NOMO-1 (cell line): ENCODE results near the gene CTSF.
"Not testable (repeated sequence)": the region's sequence is repeated elsewhere in the genome, so short reads cannot be mapped to it uniquely, and the experiment has no call there.

Source experiments
- DNase-seq, 2 experiments: peaks; one replicate each; lab custom pipeline; 2025; ENCODE audit not compliant: unreplicated experiment in 2 of 2; lab: John Stamatoyannopoulos, UW

CTSF gene

DNA sequence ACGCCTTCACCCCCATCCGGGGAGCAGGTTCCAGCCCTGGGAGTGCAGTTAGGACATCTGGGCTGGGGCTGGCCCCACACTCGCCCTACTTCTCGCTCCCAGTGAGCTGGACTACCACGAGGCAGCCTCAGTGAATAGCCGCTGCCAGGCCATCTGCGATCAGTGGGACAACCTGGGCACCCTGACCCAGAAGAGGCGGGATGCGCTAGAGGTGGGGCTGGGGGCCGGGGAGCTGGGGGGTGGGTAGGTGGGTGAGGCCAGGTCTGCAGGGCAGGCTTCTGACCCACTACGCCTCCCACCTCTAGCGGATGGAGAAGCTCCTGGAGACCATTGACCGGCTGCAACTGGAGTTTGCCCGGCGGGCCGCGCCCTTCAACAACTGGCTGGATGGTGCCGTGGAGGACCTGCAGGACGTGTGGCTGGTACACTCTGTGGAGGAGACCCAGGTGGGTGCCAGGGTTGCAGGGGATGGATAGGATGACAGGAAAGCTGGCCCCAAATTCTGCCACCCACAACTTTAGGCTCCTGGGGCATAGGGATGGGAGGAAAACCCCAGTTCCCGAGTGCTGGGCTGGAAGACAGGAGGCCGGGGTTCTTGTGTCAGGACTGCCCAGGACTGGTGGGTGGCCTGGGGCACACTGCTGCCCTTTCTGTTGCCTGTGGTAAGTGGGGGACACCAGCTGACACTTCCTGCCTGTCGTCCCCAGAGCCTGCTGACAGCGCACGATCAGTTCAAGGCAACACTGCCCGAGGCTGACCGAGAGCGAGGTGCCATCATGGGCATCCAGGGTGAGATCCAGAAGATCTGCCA, 8.3 kb downstream of the CTSF start:
- DNase-seq: no peak

DNA sequence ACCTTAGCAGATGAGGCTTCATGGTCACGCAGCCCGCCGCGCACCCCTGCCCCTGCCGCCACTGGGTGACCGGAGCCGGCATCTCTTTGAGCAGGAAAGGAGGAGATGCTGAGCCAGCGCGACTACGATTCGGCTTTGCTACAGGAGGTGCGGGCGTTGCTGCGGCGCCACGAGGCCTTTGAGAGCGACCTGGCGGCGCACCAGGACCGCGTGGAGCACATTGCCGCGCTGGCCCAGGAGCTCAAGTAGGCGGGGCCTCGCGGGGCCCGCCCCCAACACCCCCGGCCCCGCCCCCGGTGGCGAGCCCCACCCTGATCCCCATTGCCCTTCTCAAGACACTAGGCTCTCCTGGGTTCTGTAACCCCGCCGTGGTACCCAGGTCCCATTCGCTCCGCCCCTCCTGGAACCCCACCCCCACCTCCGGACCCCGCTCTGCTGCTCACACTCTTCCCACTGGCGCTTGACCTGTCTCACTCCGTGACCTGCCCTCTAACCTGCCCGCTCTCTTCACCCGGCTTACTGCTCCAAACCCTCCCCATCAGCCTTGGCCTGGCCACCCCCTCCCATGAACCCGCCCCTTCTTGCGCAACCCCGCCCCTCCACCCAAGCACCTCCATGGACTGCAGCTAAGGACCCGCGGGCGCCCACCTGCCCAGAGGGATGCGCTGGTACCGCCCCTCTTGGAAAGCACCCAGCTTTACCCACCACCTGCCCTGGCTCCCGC, 9.1 kb downstream of the CTSF start:
- DNase-seq: no peak

DNA sequence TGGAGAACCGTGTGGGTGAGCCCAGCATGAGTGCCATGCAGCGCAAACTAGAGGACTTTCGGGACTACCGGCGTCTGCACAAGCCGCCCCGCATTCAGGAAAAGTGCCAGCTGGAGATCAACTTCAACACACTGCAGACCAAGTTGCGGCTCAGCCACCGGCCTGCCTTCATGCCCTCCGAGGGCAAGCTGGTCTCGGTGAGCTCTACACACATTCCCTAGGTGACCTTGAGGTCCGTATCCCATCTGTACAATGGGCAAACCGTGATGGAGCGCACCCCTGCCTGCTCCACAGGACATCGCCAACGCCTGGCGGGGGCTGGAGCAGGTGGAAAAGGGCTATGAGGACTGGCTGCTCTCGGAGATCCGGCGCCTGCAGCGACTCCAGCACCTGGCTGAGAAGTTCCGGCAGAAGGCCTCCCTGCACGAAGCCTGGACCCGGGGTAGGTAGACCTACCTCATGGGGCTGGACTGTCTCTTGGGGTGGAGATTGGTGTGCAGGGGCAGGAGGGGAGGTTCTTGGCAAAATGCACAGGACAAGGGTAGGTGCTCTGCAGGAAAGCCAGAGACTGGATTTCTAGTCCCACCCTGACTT, 10.6 kb downstream of the CTSF start:
- DNase-seq: no peak

DNA sequence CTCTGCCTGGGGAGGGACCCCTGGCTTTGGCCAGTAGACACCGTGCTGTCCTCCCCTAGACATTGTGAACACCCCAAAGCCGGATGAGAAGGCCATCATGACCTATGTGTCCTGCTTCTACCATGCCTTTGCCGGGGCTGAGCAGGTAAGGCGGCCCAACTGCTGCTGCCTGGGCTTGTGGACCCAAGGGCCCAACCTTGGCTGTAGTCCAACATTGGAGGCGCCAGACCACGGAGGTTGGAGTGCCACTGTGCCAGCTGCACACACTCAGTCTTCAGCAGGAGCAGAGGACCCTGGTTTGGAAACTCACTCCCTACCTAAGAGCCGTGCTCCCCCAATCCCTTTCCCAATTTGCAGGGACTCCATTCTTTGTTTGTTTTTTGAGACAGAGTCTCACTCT, 12.3 kb downstream of the CTSF start:
- no peak for DNase-seq

DNA sequence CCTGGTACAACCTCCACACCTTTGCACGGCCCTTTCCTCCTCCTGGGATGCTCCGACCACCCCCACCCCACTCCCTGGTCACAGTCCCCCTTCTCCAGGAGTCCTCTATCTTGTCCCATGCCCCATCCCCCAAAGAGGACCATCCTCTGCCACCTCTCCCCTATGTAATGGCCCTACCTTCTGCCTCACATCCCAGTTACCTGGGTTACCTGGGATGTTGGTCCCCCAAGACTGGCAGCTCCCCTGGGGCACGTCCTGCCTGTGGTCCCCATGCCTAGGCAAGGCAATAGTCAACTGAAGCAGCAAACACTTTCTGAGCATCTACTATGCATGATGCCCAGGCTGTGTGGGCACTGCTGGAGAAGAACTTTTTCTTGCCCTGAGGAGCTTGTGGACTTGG, 13.0 kb downstream of the CTSF start:
- DNase-seq: no peak

DNA sequence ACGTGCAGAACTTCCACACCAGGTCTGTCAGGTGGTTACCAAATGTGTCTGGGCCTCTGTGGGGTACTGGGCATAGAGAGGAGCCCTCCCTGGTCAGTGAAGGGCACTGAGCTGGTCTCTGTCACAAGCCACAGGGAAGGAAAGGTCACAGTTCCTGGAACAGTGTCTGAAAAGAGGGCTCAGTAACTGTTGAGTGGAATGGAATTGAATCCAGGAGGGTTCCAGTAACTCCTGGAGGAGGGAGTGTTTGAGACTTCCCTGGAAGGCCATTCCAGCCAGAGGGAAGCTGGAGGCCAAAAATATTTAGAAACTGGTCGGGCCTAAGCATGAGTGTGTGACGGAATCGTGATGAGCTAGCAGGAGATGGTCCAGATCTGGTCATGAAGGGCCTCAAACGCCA, 13.8 kb downstream of the CTSF start:
- DNase-seq: no peak

DNA sequence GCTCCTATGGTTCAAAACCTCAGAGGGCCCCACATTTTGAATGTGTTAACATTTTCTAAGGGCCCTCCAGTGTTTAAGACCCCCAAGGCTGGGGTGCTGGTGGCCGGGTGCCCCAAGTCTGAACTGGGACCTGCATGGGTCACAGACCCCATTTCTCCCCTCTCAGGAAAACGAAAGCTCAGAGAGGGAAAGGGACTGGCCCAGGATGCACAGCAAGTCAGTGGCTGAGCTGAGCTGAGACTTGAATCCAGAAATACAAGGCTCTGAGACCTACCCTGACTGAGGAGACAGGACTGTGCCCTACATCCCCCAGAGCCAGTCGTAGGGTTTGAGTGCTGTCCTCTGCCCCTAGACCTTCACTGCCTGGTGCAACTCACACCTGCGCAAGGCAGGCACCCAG, 17.5 kb downstream of the CTSF start:
- DNase-seq: no peak

DNA sequence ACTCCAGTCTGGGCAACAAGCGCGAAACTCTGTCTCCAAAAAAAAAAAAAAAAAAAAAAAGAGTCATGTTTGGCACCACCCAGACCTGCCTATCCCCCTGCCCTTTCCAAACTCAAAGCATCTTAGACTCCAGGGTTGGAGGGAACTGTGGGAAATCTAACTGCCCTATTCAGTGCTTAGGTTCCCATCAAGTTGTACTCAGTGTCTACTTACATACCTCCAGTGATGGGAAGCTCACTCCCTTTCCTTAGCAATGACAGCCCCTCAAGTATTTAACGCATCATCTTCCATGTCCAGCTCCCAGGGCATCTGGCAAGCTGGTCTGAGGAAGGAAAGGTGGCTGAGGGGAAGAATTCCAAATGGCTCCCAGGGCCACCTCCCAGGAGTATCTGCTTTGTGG, 18.7 kb downstream of the CTSF start:
- no peak for DNase-seq

DNA sequence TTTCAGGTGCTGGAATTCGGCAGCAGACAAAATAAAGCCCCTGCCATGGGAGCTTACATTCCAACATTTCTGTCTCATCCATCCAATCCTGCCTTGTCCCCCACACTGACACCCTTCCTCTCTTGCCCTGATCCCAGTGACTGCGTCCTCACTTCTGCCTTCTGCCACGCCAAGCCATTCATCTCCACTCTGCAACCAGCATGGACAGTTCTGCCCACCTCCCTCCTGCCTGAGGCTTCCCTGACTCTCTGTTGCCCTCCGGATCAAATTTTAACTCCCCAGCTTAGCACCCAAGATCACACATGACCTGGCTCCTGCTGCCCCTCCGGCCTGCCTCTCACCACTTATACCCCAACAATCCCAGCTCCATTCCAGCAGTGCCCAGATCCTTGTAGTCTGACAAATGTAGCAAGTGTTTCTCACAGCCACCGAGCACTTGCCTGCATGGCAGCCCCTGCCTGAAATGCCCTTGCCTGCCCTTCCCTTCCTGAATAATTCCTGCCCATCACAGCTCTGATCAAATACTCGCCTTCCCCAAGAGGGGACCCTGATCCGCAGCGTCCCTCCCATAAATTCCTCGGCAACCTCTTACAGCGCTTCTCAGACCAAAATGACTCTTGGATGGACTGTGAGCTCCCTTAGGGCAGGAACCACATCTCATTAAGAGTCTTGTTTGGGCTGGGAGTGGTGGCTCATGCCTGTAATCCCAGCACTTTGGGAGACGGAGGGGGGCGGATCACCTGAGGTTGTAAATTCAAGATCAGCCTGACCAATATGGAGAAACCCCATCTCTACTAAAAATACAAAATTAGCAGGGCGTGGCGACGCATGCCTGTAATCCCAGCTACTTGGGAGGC, 19.4 kb downstream of the CTSF start:
- DNase-seq: no peak

DNA sequence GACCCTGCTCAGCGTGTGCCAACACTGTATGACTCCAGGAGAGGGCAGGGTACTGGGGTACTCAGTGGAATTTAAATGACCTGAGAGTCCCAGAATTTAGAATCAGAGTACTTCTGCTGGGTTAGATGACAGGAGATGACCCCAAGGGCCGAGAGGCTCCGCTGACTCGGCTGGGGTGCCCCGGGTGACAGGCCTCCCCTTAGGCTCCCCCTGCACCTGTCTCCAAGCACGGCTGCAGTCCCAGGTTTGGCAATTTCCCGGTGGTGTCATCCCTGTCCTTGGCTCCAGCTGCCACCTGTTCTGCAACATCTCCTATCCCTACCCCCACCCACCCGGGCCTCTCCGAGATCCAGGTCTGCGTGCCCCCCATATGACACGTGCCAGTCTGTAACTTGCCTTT, 20.4 kb downstream of the CTSF start:
- DNase-seq: no peak

DNA sequence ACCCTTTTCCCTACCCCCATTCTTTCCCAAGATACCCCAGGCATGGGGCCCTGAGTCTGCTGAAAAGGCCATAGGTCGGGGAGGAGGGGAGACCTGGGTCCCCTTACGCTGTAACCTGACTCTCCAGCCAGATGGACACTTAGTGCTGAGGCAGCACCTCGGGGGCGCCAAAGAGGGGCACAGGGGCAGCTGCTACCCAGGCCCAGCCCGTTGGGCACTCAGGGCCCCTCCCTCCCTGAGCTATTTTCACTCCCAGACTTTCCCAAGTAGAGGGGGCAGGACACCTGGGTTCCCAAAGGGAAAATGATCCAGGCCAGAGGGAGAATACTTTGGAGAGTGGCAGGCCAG, 20.8 kb downstream of the CTSF start:
- no peak for DNase-seq

DNA sequence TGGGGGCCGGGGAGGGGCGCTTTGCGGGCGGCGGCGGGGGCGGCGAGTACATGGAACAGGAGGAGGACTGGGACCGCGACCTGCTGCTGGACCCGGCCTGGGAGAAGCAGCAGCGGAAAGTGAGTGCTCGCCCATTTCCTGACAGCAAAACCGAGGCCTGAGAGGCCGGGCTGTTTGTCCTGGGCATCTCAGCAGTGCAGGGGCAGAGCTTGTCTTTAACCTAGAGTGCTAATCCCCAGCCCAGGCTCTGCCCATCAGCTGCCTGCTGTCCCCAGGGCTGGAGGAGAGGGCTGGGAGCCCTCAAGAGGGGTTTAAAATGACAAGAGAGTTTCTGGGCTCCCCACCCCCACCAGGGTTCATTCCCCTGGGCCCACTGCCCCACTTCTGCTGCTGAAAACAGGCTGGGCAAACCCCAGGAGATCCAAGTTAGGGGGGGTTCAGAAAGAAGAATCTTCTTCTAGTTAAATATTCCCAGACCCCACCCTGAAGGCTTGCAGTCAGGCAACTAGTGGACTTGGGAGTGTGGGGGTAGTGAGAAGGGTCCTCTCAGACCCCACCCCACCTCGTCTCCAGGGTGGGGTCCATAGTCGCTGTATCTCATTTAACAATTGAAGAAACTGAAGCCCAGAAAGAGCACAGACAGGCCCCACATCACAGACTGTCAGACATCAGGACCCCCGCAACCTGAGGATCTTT, 21.3 kb downstream of the CTSF start:
- DNase-seq: no peak

DNA sequence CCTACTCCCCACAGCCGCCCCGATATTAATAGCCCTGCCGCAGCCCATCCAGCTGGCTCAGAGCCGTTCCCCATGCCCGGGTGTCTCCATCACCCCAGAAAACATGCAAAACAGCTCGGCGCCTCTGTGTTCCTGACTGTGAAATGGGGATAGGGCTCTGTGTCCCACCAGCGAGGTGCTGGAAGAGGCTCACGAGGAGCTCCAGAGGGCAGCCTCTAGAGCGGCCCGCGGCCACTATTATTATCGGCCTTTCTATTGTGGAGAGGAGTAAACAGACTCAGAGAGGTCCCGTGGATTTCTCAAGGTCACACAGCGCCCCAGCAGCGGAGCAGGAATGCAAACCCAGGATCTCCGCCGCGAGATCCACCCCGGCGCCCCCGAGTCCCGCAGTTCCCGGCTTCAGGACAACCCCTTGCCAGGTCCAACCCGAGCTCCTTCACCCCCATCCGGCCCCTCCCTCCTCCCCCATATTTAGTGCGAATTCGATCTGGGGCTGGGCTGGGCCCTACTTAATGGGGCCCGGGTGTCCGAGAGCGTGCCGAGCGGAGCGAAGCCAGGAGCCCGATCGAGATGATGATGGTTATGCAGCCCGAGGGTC, 21.9 kb downstream of the CTSF start, which contains the start of gene ACTN3:
ACTN3 (plus strand) TSS at position 536 of the 598 bp plus-strand sequence; CDS start at position 571, 35 bp downstream.
- no peak for DNase-seq

DNA sequence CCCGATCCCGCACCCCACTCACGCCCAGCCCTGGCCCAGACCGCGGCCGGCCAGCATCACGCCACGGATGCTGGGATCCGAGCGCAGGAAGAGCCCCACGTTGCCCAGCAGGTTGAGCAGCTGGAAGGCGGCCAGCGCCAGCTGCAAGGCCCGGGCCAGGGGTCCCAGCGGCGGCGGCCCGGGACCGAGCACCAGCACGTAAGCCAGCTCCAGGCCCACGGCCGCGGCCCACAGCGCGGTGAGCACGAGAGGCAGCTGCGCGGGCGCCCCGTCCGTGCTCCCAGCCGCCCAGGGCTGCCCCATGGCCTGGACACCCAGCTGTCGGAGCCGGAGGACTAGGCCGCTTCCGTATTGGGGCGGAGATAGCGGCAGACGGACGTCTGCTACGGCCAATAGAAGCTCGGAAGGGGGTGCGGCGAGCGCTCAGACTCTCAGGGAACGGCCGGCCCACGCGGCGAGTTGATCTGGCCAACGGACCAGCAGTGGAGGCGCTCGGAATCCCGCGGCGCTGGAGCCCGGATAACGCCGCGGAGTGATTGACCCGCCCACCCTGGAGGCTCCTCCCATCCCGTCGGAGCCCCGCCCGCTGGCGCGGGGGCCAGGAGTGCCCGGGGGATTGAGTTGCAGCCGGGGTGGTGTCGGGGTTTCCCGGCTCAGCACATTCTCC, 22.6 kb downstream of the CTSF start, which contains the start of gene ZDHHC24:
ZDHHC24 (minus strand) TSS at position 348 of the 667 bp plus-strand sequence; CDS start at position 303, 45 bp downstream.
- DNase-seq: peak; percentile 97 to 98

DNA sequence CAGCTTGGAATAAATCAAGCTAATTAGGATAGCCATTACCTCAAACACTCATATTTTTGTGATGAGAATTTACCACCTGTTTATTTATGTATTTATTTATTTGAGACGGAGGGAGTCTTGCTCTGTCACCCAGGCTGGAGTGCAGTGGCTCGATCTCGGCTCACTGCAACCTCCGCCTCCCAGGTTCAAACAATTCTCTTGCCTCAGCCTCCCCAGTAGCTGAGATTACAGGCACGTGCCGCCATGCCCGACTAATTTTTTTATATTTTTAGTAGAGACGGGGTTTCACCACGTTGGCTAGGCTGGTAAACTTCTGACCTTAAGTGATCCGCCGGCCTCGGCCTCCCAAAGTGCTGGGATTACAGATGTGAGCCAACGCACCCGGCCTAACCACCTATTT, 23.5 kb downstream of the CTSF start:
- not testable (repeated sequence) for DNase-seq

DNA sequence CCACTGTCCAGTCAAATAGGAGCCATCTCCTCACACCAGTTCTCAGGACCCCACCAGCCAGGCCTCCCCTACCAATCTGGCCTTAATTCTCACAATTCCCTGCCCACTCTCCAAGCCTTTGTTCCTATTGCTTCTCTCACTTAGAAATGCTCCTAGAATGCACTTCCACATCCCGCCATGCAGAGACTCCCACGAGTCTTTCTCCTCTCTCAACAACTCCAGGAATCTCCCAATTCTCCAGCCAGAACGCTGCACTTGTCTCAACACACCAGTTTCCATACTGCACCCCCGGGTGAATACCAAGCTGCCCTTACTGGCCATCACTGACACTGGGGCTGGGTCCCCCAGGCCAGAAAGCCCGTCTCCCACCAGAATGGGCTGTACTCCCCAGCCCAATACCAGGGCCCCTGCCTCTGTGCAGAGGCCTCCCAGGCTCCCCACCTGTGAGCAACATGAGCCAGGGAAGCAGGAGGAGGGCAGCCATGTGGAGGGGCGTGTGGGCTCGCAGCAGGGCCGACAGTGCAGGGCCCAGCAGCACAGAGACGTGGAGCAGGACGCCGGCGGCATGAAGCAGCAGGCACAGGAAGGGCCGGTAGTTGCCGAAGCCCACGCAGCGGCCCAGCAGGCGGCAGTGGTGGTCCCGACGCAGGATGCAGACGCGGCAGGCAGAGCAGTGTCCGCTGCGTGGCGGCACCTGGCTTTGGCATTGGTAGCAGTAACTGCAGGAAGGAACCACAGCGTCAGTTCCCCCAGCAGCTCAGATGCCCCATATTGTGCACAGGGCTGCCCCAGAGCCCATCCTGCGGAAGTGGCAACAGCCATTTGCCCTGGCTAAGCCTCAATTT, 24.9 kb downstream of the CTSF start:
- DNase-seq: no peak

DNA sequence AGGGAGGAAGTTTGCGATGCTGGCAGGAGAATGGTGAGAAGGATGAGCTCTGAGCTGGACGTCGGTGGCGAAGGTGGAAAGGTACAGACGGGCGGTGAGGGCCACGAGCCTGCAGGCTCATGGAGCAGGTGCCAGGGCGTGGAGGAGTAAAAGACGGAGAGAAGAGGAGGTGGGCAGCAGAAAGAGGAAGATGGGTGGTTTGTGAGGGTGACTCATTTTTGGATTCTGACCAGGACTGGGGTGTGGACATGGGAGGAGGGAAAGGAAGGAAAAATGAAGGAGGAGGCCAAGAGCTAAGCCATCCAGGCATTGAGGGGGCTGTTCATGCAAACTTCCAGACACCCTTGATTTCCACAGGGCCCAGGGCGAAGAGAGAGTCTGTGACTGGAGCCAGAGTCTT, 26.0 kb downstream of the CTSF start:
- DNase-seq: no peak

DNA sequence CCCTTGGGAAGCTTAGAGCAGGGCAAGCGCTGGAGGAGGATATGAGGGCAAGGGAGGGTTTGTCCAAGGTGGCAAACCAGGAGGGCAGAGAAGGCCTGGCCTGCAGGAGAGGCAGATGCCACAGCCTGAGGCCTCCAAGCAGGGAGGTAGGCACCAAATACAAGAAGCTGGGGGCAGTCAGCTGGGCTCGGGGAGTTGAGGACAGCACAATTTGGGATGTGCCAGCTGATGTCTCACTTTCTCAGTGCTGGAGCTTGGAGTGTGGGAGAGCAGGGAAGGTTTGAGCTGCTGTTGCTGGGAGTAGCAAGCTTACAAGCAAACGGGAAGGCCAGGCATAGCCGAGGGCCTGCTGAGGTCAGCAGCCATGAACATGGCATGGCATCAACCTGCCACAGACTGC, 26.5 kb downstream of the CTSF start:
- no peak for DNase-seq
